HG02970 (cell line): ENCODE data around the gene RBMS3.
"Not testable (repeated sequence)": the region's sequence is repeated elsewhere in the genome, so short reads cannot be mapped to it uniquely, and the experiment has no call there.

Source experiments
- ATAC-seq: cut with Tn5 transposase; IDR thresholded peaks from one replicate; pipeline ENCODE4 v1.9.1; 2021; ENCODE audit warnings: mild to moderate bottlenecking, moderate library complexity, moderate number of reproducible peaks; ENCODE audit not compliant: unreplicated experiment, low FRiP score

The RBMS3 gene

DNA sequence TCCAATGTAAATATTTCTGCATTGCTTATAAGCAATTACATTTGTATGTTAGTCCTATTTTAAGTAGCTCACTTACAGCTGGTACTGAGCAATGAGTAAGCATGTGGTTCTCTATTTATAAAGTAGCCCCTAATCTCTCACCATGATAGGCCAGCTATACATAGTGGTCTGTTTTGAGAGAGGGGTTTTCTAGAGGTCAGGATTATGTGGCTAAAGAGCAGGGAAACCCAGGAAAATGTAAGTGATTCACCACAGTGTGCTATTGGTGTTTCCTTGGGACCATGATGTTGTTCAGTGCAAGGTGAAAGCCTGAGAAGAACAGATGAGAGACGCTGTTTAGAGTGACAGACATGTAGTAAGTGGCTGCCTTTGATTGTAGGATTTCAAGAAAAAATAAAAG is 26.4 kb downstream of the RBMS3 start:
- ATAC-seq = no peak

DNA sequence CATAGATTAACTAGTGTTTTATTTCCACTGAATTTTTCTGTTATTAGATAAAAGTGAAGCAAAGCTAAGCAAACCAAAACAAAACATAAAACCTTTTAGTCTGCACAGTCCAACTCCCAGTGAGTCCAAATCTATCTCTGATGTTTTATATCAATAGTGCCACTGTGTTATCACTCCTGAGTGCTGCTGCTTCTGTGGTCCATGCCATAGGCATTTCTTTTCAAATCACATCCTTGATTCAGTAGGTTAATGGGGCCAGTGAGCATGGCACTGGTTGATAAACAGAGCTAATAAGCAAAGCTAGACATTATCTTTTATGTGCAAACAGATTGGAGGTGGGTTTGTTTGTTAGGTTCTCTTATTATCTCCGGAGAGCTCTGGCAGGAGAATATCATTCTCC is 30.0 kb downstream of the RBMS3 start:
- ATAC-seq = no peak

DNA sequence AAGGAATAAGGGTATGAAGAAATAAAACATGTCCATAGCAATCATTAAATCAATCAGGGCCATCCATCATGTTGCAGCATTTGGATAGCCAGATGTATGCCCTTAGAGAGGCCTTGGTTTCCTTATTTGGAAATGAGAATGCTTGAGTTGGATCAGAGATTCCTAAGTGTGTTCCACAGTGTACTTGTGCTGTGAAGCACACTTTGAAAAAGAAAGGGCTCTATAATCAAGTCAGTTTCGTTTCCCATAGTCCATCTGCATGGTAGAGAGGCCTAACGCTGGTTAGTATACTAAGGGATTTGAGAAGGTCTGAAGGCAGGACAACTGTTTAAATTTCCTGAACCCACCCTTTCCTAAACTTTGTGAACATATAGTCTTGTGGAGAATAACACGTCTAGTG is 30.9 kb downstream of the RBMS3 start:
- ATAC-seq = no peak

DNA sequence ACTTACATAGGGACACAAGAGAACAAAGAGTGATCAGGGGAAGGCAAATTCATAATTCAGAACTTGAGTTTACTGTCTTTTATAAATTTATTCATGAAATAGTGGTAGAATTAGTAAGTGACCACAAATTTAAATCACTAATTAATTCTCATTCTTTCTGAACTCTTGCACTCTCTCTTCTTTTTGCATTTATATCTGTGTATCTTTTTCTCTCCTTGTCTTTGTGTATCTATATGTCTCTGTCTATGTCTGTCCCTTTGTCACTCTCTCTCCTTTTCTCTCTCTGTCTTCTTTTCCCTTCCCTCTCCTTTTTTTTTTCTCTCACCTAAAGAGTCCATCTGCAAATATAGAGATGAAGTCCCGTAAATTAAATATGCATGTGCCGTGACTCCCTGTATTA is 31.5 kb downstream of the RBMS3 start:
- no peak for ATAC-seq

DNA sequence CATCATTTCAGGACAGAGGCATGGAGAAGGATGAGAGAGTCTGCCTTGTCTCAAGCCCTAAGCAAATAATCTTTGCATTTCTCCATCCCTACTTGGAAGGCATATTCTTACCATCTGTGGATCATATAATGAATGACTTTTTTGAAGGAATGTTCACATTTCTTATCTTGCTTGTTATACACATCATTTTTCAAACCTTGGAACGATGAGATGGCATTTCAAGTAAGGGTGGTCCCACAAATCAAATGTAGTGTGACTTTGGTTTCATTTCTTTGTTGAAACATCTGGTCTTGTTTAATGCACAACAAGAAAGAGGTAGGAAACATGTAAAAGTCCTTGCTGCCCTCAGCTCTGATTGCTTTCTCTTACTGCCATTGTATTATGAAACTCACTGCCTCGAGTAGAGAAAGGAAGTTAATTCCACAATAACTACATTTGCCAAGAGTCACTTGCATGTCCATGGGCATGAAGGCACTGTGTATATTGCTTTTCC is 32.1 kb downstream of the RBMS3 start:
- ATAC-seq = no peak

DNA sequence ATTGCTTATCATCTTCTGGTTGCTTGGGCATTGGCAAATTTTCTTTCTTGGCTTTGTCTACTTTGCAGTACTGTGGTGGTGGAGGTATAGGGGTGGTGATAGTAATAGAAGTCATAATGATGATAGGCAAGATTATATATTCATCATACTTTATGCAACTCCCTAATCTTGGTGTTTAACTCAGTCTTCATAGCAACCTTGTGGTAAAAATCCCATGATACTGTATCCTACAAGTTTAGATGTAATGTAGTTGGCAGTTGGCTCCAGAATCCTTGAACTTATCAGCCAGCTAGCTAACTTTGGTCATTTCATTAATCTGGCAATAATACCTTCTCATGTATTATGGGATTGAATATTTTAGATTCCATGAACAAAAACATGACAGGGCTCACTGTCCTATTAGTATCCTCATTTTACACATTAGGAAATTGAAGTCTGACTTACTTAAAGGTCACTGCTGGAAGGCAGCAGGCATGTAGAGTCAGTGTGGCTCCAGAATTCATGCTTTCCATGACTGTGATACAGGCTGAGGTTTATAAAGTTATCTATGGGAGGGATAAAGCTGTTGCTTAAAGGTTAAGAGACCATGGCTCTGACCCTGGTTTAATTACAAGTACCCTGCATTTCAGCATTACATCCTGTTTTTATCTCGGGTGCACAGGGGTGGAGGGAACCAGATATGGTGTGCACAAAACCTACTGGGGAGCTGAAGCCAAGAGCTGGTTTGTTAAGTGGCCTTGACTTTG is 33.3 kb downstream of the RBMS3 start:
- ATAC-seq = no peak

DNA sequence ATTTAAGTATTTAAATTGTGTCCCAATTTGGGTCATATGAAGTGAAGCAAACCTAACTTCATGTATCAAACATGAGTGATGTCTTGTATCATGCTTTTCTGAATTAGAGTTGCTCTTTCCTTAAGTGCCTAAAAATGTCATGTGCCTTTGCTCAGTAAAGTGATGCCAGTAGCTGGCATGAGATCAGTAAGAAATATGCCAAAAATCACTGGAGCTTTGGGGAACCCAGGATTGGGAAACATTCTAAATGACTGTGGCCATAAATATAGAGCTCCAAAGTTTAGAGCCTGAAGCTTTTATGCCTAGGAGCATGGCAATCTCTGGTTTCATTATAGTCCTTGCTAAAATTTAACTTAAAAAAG is 33.8 kb downstream of the RBMS3 start:
- ATAC-seq = no peak

DNA sequence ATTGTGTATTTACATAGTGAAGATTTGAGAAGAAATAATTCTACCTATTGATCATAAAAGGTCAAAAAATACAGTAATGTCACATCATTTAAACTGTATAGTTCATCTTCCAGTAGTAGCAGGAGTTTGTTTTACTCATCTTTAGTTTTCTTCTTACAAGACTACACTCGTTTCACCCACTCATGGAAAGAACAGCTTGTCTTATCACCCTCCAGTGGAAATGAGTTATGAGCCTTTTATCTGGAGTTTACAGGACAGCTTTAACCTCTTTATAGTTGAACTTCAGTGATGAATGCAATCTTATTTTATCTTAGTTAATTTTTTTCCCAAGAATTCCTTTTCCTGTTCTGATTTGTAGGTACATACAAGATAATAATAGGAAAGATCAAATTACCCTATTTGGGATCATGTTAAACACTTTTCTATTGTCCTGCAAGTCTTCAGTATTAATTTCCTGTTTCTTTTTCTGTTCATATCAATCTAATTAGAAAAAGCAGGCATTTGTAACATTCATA is 36.8 kb downstream of the RBMS3 start:
- no peak for ATAC-seq

DNA sequence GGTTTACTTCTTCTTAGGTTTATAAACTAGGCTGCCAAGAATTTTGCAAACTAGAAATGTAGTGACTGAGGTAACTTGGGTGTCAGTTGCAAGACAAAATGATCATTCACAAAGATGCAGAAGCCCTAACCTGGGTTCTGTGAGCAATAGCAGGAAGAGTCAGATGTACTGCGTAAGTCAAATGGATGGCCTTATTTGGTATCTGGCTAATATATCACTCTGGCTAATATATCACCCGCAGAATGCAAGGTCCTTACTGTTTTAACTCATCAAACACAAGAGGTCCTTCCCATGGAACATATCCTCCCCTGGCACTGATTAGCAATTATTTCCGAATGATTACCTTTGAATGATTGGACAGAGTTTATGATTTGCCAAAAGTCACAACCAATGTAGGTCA is 37.4 kb downstream of the RBMS3 start:
- no peak for ATAC-seq

DNA sequence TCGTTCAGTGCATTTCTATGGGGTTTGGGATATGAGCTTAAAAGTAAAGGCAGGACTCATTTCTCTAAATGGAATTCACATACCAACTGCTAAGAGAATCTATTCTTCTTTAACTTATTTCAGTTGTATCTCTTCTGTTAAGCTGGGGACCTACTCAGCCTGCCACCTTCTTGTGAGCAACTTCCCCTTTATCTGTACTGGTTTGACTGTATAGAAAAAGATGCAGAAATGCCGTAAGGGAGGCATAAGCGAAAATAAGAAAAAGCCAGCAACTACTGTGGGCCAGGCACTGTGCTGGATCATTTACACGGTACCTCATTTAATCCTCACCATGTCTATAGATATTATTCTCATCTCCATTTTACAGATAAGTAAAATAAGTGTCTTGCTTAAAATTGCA is 38.4 kb downstream of the RBMS3 start:
- peak; percentile 72 for ATAC-seq

DNA sequence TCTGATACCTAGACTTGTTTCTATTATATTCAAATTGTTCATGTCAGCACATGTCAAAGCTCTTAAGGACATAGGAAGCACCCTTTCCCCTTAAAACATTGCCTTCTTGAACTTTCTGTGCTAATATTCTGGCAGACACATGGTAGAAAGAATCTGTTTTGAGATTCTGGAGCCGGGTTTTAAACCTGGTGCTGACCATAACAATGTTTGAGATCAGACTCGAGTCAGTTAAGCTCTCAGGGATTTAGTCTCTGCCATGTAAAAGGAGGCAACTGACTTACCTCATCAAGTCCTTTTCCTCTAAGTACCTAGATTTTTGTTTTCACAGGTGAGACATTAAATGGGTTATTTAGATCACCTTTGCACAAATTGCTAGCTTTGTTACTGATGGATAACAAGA is 38.9 kb downstream of the RBMS3 start:
- no peak for ATAC-seq

DNA sequence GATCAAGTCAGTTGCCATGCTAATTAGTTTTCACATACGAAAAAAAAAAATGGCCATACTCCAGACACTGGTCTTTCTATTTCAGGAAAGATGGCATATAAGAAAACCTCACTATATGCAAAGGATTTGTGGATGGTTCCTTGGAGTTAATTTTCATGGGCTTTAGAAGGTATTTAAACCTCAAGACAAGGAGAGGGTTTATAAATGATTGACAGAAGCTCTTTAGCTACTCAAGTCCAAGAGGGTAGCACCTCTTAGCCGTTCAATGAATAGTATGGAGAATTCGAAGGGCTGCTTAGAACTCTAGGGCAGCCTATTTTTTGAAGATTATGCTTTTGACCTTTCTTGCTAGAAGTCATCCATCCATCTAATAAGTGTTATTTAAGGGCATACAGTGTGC is 41.7 kb downstream of the RBMS3 start:
- ATAC-seq = no peak

DNA sequence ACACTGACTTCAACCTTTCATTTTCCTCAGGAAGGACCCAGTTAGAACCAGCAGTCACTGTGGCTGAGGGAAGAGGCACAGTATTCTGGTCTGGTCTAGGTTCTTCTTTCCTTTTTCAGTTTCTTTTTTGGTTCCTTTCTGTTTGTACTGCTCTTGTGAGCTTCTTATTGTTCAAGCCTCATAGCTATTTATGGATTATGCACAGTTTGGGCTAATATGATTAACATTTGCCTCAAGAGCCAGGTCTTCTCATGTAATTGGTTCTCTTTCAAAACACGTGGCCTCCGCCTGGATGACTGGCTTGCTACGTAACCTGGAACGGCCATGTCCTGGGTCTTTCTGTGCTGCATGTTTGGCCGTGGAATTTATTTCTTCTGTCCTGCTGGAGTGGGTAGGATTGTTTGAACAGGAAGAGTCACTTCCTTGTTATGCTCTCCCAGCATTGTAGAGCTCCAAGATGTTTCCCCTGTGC is 43.3 kb downstream of the RBMS3 start:
- peak; percentile 97 for ATAC-seq

DNA sequence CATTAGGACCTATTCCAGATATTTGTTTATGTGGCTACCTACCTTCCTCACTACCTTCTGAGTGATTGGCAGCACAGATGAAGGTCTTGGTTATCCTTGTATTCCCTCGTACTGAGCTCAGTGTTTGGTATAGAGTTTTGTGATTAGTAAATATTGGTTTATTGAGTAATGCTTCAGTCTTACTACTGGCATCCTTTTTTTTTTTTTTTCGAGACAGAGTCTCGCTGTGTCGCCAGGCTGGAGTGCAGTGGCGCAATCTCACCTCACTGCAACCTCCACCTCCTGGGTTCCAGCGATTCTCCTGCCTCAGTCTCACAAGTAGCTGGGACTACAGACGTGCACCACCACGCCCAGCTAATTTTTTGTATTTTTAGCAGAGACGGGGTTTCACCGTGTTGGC is 45.7 kb downstream of the RBMS3 start:
- not testable (repeated sequence) for ATAC-seq

DNA sequence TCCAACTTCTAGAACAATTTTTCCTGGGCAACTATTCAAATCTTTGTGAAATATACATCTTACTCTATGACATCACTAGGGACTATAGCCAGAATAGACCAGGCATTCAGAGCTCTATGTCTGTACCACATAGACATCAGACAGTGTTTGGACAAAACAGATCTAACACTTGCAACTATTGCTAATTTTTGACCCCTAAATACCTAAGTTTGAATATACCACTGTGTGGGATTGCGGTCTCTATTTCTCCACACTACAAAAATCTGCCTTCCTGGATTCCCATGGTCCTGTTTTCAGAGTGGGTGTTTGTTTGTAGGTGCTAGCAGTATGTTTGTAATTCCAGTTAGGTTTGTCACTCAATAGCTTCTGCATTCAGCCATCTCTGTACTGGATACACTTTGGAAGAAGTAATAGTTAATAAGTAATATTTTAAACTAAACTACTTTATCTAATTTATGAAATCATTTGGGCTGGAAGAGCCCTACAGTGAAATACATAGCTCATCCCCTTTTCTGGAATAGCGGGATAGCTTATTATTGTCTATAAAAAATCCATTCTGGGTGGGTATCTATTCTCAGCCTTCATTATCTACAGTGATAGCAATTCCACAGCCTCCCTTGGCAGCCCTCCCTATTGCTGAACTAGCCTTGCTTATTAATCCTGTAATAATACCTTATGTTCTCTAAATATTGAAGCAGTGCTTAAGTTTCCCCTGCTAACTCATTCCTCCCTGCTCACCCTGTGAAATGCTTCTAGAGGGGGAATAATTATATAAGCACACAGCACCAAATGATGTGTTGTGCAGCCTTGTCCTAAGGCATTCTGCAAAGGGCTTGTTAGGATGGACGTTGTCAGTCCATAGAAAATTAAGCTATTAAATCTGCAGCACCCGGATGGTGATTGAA is 49.4 kb downstream of the RBMS3 start:
- no peak for ATAC-seq

DNA sequence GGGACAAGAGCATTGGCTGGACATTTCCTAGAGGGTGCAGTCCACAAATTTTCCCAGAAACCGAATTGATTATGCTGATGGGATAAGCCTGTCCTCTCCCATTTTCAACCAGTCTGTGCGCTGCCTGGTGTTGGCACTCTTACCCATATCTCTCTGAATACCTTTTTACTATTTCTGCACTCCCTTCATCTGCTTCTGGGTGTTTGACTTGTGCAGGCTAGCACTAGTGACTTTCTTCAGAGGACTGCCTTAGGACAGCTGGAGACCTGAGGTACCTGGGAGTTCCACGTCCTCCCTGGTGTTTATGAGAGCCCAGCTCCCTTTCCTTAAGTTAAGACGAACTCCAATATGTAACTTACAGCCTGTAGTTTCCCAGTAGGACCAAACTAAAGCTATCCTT is 50.2 kb downstream of the RBMS3 start:
- no peak for ATAC-seq

DNA sequence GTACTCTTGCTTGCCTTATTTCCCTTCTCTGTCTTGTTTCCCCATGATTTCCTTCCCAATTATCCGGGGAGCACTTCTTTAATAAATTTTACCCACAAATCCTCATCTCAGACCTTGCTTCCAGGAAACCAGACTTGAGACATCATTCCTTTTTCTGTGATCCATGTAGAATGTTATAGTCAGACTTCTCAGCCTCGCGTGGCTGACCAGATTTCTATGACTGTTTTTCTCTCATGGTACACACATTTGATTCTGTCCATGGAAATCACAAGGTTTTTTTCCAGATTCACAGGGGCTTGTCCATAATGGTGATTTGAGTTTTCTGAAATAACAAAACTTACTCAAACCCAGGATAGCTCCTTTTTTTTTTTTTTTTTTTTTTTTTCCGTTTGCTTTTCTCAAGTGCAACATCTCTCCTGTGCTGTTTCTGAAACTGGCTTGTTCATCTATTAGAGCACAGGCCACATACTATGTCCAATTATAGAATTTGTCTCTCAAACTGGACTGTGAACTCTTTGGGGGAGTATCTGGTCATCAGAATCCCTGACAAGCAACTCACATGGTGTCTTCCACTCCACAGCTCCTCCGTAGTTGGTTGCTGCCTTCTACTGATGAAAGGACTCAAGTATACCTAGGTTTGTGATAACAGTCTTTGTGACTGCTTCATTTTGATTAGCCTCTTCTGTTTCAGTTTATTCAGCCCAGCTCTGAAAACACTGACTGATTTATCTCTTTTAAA is 50.8 kb downstream of the RBMS3 start:
- no peak for ATAC-seq

DNA sequence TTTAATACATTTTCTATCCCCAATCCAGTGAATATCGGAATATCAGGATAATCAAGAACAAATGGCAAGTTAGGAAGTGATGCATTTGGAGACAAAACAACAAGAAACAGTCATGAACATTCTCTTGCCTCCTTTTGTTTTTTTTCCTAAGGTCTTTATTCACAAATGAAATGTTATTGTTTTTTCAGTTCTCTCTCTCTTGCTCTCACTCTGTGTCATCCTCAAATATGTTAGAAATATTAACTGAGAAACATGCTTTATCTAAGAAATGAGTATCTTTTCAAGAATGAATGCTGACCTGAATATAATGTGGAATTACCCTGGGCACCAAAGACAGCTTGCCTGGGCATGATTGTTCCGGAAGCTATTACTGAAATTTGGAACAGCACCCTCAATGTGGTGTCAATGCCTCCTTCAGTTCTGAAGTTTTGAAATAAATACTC is 51.3 kb downstream of the RBMS3 start:
- no peak for ATAC-seq

DNA sequence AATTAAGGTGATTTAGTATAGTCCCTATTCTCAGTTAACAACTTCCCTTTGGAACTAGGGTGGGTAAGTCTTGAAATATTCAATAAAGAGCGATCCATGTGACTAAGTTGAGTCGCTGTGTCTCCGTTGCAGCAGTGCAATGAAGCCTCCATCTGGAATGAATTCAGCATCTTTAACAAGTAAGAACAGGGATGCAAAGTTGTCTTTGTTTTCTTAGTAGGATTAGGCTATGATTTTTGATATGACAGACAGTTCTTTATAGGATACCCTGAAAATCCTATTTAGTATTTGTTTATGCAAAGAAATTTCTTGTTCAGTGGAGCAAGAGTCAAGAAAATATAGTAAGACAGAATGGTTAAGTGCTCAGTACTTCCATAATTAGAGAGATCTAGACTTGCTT is 52.7 kb downstream of the RBMS3 start:
- ATAC-seq = no peak

DNA sequence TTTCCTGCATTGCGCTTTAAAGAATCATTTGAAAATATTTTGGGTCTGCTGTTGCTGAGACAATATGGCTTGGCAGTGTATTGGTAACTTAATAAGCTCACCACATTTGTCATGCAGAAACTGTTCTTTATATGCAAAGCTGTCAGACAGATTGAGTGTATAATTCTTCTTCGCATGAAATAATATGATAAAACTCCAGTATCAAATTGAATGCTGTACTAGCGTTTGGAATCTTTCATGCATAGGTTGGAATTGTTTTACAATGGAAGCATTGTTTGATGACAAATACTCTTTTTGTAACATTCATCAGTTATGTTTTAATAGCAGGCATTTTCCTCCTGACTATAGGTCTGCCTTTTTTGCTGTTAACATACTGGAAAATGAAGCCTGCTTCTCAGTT is 53.8 kb downstream of the RBMS3 start:
- ATAC-seq = no peak

DNA sequence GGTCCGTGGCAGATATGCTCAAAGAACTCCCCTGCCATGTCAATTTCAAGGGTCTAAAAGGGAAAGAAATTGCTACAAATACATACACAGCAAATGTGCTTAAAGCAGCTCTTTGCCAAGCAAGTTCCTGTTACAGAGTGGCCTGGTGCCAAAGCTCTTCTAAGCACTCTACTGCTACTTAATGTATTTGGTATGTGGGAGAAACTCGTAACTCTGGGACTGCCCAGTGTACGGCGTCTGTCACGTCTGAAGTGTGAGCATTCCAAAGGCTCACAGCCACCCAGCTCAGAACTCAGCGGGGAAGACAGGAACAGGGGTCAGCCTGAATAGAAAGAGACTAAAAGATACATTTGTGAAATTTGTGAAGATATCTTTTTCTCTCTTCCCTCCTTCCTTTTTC is 54.6 kb downstream of the RBMS3 start:
- no peak for ATAC-seq
